ENCODE data around the gene ANKRD44.

GRCh38 chr2:197079832-197080555 is 230.6 kb downstream of the ANKRD44 start:
- TF ChIP-seq, protein P1, sequence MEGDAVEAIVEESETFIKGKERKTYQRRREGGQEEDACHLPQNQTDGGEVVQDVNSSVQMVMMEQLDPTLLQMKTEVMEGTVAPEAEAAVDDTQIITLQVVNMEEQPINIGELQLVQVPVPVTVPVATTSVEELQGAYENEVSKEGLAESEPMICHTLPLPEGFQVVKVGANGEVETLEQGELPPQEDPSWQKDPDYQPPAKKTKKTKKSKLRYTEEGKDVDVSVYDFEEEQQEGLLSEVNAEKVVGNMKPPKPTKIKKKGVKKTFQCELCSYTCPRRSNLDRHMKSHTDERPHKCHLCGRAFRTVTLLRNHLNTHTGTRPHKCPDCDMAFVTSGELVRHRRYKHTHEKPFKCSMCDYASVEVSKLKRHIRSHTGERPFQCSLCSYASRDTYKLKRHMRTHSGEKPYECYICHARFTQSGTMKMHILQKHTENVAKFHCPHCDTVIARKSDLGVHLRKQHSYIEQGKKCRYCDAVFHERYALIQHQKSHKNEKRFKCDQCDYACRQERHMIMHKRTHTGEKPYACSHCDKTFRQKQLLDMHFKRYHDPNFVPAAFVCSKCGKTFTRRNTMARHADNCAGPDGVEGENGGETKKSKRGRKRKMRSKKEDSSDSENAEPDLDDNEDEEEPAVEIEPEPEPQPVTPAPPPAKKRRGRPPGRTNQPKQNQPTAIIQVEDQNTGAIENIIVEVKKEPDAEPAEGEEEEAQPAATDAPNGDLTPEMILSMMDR (IDR thresholded peaks at IDR 0.05; ENCODE audit: borderline replicate concordance, extremely low read depth, low read length, poor library complexity, severe bottlenecking): no peak
- no peak for TF ChIP-seq EZH2 (IDR thresholded peaks at IDR 0.05; ENCODE audit: borderline replicate concordance, low read depth, low read length, severe bottlenecking)
